AG09319 (cell line): ENCODE measurements around the gene GNAZ.

ENCODE experiments used
- DNase-seq: peaks from one replicate; pipeline ENCODE4 v3.0.0-alpha.2; 2010; ENCODE audit warnings: low read depth; ENCODE audit errors: extremely low read depth
- TF ChIP-seq, protein P1 (sequence below): IDR thresholded peaks from 2 replicates; pipeline ENCODE4 v1.5.1; 2011; ENCODE audit warnings: low read depth, mild to moderate bottlenecking, inconsistent platforms, low read length, moderate library complexity

The GNAZ gene

DNA sequence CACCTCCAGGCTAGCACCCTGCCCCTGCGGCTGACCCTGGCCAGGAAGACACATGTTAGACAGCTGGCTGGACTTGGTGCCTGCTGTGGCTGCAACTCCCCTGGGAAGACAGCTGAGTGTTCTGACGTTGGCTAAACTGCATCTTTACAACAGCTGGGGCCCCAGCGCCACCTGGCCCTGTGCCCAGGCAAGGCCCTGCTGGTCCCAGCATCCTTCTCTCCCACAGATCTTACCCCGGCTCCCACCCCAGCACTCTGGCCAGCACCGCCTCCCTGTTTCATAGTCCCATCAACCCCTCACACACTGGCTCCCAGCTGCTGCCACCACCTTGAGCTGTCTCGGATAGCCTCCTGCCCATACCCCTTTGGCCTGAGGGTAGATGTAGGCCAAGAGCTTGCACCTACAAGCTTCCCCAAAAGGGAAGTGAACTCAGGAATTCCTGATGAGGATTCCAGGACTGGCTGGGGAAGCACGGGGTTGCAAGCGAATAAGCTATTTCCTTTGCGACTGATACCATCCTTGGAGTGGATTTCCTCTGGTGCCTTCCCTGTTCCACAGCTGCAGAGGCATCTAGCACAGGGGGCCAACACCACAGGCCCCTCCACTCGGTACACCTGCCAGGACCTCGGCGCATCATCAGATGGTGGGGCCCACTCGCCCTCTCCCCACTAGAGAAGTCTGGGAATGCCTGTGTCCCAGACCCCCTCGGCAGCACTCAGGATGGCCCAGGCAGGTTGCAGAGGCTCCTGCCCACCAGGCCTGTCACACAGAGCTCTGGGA lies 42.9 kb downstream of the GNAZ start:
- DNase-seq: no peak
- TF ChIP-seq, protein P1, sequence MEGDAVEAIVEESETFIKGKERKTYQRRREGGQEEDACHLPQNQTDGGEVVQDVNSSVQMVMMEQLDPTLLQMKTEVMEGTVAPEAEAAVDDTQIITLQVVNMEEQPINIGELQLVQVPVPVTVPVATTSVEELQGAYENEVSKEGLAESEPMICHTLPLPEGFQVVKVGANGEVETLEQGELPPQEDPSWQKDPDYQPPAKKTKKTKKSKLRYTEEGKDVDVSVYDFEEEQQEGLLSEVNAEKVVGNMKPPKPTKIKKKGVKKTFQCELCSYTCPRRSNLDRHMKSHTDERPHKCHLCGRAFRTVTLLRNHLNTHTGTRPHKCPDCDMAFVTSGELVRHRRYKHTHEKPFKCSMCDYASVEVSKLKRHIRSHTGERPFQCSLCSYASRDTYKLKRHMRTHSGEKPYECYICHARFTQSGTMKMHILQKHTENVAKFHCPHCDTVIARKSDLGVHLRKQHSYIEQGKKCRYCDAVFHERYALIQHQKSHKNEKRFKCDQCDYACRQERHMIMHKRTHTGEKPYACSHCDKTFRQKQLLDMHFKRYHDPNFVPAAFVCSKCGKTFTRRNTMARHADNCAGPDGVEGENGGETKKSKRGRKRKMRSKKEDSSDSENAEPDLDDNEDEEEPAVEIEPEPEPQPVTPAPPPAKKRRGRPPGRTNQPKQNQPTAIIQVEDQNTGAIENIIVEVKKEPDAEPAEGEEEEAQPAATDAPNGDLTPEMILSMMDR: no peak

DNA sequence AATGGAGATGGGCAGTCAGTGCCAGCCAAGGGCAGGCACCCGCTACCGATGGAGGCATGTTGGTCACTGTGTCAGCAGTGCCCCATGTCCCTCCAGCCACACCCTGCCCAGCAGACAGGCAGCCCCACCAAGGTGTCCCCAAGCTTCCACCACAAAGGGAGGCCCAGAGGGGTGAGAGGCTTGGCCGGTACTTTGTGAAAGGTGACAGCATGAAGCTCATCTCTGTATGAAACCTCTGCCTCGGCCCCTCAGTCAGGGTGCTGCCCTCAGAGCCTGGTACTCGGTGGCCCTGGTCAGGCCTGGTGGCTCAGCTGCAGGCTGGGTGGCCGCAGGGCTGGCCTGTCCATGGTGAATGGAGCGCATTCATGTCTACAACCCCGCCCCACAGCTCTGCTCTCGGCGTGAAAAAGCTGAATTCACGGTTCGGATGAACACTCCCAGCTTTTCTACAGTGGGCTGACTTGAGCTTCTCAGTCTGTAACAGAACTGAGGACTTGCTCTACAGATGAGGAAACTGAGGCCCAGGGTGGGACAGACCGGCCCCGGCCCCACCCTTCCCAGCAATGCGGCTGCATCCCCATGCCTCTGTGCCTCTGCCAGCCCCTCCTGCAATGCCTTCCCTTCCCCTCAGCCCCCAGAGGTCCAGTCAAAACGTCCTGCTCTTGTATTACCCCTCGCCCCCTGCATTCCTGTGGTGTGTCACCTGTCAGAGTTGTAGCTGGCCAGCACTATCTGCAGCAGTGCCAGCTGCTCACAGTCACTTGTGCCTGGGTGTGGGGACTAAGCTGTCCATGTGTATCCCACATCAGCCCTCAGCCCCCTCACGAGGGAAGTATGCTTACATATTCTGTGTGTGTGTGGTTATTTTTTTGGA lies 43.8 kb downstream of the GNAZ start:
- no peak for DNase-seq
- TF ChIP-seq, protein P1: no peak

DNA sequence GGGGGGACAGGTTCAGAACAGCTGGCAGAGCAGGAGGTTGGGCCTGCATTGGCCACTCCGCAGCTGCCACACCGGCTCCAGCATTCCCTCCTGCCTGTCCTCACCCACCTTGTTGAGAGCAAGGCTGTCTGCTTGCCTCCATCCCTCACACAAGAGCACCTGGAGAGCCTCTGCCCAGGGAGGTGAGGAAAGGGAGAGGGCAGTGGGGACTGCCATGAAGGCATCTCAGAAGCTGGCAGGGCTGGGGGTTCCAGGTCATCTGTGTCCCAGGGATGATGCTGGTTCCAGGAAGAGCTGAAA lies 44.4 kb downstream of the GNAZ start:
- DNase-seq: no peak
- TF ChIP-seq, protein P1: no peak

DNA sequence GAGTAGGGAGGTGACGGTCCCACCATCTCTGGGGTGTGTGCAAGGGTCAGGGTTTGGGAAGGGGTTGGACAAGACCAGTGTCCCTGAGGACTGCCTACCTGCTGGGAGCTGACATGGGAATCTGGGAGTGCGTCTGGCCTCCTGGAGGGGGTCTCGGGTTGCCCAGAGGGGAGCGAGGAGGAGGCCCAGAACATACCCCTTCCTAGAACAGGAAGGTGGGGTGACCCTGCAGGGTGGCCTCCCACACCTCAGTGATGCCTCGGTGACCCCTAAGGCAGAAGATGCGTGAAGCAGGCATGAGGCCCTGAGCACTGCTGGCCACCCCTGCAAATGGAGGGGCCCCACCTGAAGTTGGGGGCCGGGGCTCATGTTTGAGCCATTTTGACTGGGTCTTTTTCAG lies 45.0 kb downstream of the GNAZ start:
- TF ChIP-seq, protein P1: no peak
- DNase-seq: no peak

DNA sequence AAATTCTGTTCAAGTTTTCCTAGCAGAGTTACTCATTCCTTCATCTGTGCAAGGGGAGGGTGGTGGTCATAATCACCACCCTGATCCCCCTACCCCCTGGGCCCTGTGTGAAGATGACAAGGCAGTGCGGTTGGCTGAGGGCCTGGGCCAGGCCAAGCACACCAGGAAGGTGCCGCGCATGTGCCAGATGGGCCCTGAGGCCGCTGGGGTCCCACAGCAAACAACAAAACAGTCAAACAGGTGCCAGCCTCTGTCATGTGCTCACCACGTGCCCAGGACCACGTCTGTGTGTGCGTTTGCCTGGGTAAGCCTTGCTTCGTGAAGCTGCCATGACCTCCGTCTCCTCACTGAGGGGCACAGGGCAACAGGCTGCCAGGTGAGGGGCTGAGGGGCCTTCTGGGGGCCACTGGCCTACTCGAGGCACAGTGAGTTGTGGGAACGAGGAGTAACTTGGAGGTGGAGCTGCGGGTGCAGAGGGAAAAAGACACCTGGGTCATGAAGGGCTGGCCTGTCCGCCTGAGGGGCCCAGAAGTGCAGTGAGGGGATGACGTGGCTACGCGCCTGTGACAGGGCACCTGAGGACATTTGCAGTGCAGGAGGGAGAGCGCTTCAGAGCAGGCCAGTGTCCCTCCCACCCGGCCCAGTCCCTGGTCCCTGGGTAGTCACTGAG lies 45.6 kb downstream of the GNAZ start:
- TF ChIP-seq, protein P1: no peak
- DNase-seq: no peak

DNA sequence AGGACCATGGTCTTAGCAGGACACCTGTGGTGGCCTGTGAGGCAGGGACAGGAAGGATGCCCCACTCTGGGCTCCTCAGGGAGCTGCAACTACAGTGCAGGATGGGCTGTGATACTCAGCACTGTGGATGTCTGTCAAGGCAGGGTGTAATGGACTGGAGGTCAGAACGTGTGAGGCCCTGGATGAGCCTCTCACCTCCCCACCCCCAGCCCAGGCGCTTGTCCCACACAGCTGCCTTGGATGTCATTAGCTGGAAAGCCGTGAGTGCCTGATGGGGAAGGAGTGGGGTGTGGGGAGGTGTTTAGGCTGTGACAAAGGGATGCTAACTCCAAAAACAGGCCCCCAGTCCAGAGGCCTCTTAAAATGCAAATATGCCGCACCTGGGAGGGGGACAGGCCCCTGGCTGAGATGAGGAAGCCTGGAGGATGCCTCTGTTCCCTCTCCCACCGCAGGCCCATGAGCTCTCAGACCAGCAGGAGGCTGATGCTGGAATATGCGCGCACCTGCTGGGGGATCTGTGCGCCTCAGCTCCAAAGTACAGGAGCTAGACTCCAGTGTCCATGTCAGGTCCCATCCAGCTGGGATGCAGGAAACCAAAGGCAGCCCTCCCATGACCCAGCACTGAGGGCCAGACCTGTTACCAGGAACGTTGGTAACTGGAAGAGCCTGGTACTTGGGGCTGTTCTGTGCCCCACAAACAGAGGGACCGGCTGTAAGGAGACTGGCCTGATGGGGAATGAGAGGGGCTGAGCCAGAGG lies 46.4 kb downstream of the GNAZ start:
- DNase-seq: no peak
- TF ChIP-seq, protein P1: no peak
